Kidney epithelial cell (primary cell): ENCODE data around the gene VPREB3. TPM values are rescaled to one million over a fixed set of nuclear protein-coding genes. Genes with fewer than 3 reads are reported as not detected.

Experiments
- DNase-seq: peaks from one replicate; pipeline ENCODE4 v3.0.0-alpha.2; 2010; ENCODE audit warnings: low read depth
- H3K27me3 ChIP-seq: 2 replicates; pipeline ENCODE4 v1.6.0; 2011; ENCODE audit warnings: low read length; ENCODE audit not compliant: control insufficient read depth, insufficient read depth
- H3K36me3 ChIP-seq: 2 replicates; pipeline ENCODE4 v1.5.1; 2011; ENCODE audit warnings: low read length; ENCODE audit not compliant: control insufficient read depth, insufficient read depth
- H3K4me3 ChIP-seq: 2 replicates; pipeline ENCODE4 v1.5.1; 2011; ENCODE audit warnings: low read depth, mild to moderate bottlenecking, control low read depth, low read length
- total RNA-seq: library from RNA; depleted of rRNA; stranded (reverse); fragments of >200 nt; gene quantifications from 2 replicates; pipeline ENCODE4 v1.2.3, GENCODE V29; 2015
- TF ChIP-seq, protein P1 (sequence below): IDR thresholded peaks from 2 replicates; pipeline ENCODE4 v1.5.1; 2011; ENCODE audit warnings: mild to moderate bottlenecking, moderate library complexity, low read length, control low read depth, inconsistent platforms; ENCODE audit not compliant: insufficient read depth, poor library complexity, severe bottlenecking

VPREB3 gene
- total RNA-seq, 1 donor from 2014 or later, result not detected

DNA sequence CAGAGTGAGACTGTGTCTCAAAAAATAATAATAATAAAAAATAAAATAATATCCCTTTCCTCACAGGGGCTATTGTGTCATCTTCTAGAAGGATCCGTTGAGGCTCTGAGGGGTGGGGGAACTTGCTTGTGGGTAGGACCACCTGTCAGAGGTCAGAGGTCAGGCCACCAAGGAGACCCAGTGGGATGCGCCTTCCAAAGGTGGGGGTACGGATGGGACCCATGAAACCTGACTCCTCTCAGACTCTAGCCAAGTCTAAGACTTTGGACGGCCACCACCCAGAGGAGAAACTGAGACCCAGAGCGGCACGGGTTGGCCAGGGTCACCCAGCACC, 18.1 kb upstream of the VPREB3 start:
- Histone ChIP-seq H3K36me3 (no peaks in the 10 kb centered on the region), H3K27me3 (no peaks in the 10 kb centered on the region), H3K4me3 (peak overlapping the region; percentile 42)
- TF ChIP-seq, protein P1, sequence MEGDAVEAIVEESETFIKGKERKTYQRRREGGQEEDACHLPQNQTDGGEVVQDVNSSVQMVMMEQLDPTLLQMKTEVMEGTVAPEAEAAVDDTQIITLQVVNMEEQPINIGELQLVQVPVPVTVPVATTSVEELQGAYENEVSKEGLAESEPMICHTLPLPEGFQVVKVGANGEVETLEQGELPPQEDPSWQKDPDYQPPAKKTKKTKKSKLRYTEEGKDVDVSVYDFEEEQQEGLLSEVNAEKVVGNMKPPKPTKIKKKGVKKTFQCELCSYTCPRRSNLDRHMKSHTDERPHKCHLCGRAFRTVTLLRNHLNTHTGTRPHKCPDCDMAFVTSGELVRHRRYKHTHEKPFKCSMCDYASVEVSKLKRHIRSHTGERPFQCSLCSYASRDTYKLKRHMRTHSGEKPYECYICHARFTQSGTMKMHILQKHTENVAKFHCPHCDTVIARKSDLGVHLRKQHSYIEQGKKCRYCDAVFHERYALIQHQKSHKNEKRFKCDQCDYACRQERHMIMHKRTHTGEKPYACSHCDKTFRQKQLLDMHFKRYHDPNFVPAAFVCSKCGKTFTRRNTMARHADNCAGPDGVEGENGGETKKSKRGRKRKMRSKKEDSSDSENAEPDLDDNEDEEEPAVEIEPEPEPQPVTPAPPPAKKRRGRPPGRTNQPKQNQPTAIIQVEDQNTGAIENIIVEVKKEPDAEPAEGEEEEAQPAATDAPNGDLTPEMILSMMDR, result no peak
- DNase-seq, result no peak

DNA sequence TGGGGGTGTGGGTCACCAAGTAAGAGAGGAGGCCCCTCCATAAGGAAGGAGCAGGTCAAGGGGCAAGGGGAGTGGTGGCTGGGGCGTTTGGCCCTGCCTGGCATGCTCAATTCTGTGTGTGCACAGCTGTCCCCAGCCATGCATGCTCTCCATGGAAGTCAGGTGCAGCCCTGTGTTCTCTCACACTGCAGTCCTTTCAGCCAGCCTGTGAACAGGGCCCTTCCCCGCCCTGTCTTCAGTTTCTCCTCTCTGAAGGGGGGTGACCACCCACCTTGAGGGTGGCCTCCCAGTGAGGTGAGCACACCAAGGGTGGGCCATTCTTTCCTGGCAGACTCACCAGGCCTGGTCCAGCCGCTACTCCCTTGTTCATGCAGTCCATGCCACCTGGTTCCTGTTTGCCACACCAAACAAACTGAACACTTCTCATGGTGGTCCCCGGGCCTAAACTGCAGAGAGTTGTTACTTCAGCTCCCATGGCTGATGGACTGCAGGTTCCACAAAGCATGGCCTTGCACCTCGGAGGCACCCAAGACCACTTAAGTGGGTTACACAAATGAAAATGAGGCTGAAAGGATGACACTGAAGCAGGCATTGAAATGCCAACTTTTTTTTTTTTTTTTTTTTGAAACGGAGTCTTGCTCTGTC, 15.2 kb upstream of the VPREB3 start:
- Histone ChIP-seq H3K4me3 (no peak overlapping the region), H3K27me3 (no peaks in the 10 kb centered on the region), H3K36me3 (peaks cover 1% of the 10 kb centered on the region)
- TF ChIP-seq, protein P1, result no peak
- DNase-seq, result no peak

DNA sequence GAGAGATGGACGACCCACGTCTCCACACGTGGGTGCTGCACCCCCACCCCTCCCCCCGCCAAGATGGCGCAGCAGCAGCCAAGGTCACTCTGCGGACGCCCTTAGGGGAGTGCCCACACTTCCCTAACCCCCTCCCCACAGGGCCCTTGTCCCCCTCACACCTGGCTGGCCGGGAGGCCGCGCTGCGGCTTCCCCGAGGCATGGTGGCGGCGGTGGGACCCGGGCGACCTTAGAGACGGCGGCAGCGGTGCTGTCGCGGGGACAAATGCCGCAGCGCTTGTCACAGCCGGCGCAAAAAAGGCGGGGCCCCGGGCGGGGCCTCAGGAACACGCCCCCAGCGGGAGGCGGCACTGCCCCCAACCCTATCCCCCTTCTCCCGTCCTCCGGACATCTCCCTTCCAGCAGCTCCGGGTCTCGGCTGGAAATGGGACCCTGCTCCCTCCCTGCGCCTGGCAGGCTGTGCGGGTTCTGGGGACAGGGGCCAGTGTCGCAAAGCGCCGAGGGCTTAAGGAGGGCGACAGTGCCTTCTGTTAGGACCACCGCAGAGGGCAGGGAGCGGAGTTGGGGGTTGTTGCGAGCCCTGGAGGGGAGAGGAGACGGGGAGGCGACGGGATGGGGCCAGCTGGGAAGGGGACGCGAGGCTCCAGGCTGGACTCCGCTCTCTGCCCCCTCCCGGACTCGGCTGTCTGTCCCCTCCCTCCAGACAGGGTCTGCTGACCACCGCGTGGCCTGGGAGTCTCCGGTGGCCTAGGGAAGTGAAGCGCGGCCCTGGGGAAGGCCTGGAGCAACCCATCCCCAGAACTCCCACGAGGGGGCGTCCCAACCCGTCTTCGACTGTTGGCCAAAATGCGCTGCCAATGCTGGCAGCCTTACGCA, 13.7 kb upstream of the VPREB3 start, which contains the start of gene CHCHD10:
Gene CHCHD10 (minus strand): TSS at position 300 of the 876 bp plus-strand sequence. CDS start 98 bp downstream, at position 202.
- Histone ChIP-seq H3K27me3 (no peaks in the 10 kb centered on the region), H3K36me3 (peaks cover 1% of the 10 kb centered on the region), H3K4me3 (peak within 1 kb of the TSS; percentile 54)
- TF ChIP-seq, protein P1, result peak; percentile 88
- no peak for DNase-seq

DNA sequence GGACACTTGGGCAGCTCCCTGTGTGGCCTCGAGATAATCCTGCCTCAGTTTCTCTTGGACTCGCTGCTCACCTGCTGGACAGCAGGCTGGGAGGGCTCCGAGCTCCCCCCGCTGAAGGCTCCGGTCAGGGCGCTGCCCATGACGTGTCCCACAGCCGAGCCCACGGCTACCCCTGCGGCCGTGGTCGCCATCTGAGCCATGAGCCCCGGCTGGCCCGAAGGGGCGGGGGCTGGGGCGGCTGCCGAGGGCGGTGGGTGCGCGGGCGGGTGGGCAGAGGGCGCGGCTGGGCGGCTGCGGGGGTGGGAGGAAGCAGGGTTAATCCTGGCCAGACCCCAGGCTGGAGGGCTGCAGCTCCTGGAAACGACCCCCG, 13.1 kb upstream of the VPREB3 start:
- Histone ChIP-seq H3K4me3 (peak overlapping the region; percentile 54), H3K27me3 (no peaks in the 10 kb centered on the region), H3K36me3 (peaks cover 1% of the 10 kb centered on the region)
- DNase-seq, result no peak
- TF ChIP-seq, protein P1, result no peak

DNA sequence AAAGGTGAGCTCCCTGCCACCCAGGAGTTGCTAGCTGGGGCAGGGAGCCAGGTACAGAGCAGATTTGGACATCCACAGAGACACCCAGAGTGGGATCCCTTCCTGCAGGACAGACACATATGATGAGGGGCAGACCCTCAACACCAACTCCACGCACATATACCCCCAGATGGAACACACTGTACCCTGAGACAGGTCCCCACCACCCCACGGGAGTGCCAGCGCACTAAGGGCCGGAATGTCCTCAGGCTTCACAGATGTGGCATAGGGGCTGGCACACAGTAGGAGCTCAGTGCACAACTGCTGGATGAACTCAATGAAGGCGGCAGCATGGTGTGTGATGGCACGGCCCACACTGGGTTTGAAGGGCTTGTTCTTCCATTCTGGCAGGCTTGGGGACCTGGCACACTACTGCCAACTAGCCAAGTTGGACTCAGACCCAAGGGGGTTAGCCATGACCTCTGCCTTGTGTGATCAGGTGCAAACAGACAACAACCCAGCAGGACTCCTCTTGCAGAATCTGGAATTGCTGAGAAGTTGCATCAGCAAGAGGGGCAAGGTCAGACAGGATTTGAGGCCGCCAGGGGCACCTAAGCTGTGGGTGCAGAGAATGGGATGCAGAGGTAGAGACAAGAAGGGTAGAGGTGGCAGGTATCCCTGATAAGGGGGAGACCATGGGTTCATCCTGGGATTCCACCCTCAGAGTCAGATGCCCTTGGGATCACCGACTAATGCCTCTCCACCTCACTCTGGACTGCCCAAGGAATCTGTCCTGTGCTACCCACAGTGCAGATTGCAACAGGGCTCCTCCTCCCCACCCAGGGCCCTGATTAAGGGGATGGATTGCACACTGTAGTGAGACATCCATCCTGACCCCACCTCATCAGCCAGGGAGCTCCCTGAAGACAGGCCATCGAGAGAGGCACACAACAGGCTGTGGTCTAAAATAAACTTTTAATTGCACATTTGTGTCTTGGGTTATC, 11.0 kb upstream of the VPREB3 start:
- peaks cover 1% of the 10 kb centered on the region for H3K36me3 ChIP-seq
- TF ChIP-seq, protein P1, result no peak
- no peaks in the 10 kb centered on the region for H3K27me3 ChIP-seq
- no peak overlapping the region for H3K4me3 ChIP-seq
- DNase-seq, result no peak
